ENCODE data around the gene TGFBRAP1.

TGFBRAP1 gene, protein sequence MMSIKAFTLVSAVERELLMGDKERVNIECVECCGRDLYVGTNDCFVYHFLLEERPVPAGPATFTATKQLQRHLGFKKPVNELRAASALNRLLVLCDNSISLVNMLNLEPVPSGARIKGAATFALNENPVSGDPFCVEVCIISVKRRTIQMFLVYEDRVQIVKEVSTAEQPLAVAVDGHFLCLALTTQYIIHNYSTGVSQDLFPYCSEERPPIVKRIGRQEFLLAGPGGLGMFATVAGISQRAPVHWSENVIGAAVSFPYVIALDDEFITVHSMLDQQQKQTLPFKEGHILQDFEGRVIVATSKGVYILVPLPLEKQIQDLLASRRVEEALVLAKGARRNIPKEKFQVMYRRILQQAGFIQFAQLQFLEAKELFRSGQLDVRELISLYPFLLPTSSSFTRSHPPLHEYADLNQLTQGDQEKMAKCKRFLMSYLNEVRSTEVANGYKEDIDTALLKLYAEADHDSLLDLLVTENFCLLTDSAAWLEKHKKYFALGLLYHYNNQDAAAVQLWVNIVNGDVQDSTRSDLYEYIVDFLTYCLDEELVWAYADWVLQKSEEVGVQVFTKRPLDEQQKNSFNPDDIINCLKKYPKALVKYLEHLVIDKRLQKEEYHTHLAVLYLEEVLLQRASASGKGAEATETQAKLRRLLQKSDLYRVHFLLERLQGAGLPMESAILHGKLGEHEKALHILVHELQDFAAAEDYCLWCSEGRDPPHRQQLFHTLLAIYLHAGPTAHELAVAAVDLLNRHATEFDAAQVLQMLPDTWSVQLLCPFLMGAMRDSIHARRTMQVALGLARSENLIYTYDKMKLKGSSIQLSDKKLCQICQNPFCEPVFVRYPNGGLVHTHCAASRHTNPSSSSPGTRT

GRCh38 chr2:105329561-105330495 lies at the start of gene TGFBRAP1:
TSS of gene TGFBRAP1 (minus strand) at chr2:105329735. CDS start at chr2:105308301, 21,434 bp downstream.
- DNase-seq, result peak; percentile 35 to 37

DNA sequence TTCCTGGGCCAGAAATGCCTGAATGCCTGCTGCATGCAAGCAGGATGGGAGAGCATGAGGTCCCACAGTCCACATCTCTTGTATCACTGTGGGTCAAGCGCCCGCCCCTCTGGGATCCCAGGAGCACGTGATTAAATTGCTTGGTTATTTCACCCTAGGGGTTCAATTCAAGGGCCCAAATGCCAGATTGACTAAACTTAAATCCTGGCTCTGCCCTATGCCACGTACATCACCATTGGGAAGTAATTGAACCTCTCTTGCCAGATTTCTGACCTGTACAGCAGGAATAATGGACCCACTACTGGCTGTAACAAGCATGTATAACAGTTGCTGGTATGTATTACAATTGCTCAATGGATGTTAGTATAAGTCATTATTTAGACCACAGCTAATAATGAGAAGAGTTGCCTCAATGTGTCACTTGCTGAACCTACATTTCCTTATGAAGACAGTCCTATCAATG lies 49.4 kb upstream of the TGFBRAP1 start:
- DNase-seq, result no peak

DNA sequence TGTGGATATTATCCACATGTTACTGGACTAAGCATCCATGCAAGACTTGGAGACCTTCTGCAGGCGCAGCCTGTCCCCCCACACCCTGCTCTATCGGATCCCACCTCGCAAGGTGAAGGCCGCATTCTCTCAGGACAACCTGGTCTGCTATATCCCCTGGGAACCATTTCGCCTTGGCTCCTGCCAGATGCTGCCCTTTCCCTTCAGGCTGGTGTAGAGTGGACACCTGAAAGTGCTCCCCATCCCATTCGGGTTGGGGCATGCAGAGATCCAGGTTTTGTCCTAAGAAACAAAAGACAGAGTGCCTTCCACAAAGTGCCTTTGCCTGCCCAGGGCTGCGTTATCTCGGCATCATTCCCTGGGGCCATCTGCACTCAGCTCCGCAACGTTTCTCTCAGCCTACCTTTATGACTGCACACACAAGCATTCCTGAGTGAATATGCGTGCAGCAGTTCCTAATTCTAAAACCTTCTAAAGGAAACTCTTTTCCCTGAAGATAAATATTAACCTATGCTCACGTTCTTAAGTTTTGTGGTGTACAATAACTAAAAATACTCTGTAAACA lies 48.8 kb upstream of the TGFBRAP1 start:
- DNase-seq, result no peak

GRCh38 chr2:105377871-105378270 lies 48.3 kb upstream of the TGFBRAP1 start:
- no peak for DNase-seq

DNA sequence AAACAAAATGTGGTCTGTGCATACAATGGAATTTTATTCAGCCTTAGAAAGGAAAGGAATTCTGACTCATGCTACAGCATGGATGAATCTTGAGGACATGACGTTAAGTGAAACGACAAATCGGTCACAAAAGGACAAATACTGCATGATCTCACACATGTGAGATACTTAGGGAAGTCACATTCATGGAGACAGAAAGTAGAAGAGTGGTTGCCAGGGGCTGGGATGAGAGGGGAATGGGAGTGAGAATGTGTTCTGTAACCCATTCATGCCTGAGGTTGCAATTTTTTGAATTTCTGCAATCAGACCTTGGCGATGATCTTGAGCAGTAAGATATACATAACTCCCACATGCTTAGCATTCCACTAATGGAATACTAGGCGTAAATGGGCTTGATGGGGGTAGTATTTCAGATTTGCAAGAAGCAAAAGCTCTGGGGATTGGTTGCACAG lies 47.3 kb upstream of the TGFBRAP1 start:
- DNase-seq, result no peak

DNA sequence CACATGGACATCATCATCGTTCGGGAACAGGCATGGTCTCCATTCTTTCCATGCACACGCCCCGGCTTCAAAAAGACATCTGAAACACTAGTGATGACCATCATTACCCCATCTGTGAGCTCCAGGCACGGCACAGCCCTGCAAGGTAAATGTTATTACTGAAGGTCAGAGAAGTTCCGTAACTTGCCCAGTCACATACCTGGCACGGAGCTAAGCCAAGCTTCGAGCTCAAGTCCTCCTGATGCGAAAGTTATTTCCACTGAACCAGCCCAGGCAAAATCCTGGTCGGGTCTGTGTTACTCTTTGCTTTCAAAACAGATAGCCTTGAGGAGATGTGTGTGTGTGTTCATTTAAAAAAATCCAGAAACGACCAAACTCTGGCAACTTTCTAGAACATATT lies 46.5 kb upstream of the TGFBRAP1 start:
- no peak for DNase-seq

GRCh38 chr2:105375001-105375561 lies 45.5 kb upstream of the TGFBRAP1 start:
- no peak for DNase-seq

- DNase-seq, result no peak
Observed at GRCh38 chr2:105373895-105374401, 44.4 kb upstream of the TGFBRAP1 start.

DNA sequence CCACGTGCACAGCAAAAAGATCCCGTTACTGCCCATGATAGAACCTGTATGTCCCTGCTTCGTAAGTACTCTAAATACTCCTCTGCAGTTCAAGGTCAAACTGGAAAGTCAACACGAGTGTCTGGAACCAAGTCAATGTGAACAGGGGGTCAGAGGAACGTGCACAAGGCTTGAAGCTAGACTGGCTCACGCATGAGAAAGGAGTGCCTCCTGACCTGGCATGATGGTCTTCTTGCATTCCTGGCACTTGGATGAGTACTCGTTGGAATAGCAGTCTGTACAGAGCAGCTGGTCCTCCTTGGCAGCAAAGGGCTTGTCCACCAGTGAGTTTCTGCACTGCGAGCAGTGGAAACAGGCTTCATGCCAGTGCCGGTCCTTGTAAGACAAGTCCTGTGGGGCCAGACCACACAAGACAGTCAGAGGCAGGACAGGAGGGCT lies 43.8 kb upstream of the TGFBRAP1 start:
- DNase-seq, result no peak

GRCh38 chr2:105371810-105372209 lies 42.3 kb upstream of the TGFBRAP1 start:
- DNase-seq, result no peak

- no peak for DNase-seq
Observed at GRCh38 chr2:105371156-105371555, 41.6 kb upstream of the TGFBRAP1 start.

GRCh38 chr2:105369777-105370690 lies 40.5 kb upstream of the TGFBRAP1 start:
- DNase-seq, result peak; percentile 85 to 88

DNA sequence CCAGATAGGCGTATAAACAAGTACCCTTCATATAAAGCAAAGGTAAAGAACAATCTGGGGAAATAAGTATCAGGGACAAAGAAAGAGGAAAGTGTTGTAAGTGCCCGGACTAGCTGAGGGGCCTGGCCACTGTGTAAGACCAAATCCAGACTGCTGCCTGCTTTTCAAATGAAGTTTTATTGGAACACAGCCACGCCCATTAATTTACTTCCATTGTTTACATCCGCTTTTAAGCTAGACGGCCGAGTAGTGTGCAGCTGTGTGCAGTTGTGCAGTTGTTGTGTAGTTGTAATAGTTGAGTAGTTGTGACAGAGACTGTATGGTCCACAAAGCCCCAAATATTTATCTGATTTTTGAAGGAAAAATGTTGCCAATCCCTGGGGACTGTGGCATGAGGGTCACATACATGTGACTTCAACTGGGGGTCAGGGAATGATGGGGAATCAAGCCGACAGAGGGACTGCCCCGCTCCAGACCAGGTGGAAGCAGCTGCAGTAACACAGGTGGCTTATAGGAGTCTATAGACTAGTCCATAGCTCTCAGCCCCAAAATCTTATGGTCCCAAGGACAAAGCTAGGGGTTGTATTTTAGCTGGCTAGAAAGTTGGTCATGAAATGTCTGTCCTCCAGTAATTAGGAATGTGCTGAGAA lies 39.3 kb upstream of the TGFBRAP1 start:
- DNase-seq, result no peak

- DNase-seq, result no peak
Observed at GRCh38 chr2:105365206-105365605, 35.7 kb upstream of the TGFBRAP1 start.

GRCh38 chr2:105364436-105365139 lies 35.1 kb upstream of the TGFBRAP1 start:
- no peak for DNase-seq

DNA sequence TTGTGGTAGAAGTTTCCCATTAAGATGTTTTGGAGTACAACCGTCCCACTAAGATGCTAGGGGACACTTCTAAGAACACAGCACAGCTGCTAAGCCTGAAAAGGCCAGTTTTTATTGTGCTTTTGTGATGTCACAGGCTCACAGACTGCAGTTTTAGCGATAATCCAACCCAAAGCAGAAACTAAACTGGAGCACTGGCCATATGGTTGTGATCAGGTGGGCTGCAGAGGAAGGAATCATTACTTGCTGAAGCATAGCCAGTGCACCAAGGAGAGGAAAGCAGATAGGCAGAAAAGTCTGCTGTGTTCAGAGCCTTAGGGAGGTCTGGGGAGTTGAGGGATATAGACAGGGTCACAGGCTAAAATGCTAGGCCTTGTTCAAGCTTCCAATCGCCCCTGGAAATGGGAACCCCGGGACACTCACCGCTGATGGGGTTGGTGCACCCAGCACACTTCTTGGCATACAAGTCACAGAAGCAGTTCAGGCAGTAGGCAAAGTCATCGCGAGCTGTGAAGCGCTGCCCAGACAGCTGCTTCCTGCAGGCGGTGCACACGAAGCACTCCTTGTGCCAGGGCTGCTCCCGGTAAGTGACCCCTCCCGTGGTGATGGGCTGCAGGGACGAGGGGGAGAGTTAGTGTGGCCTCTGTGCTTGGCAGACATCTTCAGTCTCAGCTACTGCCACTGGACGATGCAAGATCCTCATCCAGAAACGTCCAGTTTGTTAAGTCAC lies 33.5 kb upstream of the TGFBRAP1 start:
- DNase-seq, result no peak

DNA sequence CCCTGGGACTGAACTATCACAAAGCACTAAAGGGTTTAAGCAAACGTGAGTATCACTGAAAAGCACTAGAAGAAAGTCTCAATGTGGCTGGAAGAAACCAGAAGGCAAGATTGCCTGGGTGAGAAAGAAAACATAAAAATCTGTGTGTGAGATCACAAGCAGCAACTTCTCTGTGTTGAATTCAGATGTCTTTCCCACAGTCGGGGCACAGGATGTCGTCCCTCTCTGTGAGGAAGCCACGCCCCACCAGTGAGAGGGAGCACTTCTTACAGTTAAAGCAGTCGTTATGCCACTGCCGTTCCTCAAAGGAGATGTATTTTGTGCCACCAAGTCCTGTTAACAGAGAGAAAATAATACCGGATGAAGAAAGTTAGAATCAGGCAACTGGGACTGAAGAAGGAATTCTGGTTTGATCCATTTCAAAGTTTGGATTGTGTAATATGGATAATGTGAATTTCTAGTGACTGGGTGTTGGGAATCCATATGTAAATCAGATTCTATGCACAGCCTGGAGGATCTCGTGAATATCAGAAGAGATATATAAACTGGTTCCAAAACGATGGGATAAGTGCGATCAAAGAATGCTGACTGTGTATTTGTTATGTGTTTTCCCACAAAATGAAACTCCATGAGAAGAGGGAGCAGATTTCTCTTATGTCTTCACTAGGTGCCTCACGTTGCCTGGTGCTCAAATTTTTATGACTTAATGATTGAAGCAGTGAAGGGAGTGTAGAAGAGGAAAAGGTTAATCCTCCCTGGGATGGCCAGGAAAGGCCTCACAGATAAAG lies 31.8 kb upstream of the TGFBRAP1 start:
- peak; percentile 24 to 29 for DNase-seq

DNA sequence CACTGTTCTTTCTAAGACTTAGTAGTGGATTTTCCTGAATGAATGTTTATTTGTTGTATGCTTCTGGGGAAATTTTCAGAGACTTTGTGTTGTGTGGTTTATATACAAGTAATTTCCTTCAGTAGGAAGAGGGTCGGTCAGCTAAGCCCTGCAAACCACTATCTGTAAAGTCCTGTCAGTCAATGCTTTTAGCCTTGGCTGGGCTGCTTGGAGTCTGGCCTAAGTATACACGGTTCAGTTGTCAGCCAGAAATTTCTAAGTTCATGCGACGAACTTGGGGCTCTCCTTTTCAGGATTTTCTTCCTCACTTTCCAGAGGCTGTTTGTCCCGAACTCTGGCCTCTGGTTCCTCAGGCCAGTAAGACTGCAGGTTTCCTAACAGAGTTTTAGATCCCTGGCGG lies 29.1 kb upstream of the TGFBRAP1 start:
- no peak for DNase-seq

Data from activated CD4-positive, alpha-beta T cell treated with anti-CD3 and anti-CD28 coated beads, Interleukin-2, amount 50 U/mL, for 4 hours (primary cell).